Thyroid gland (tissue), 4 donors: Measurements from ENCODE around the gene CDCA4. TPM values are rescaled to one million over a fixed set of nuclear protein-coding genes. Genes with fewer than 3 reads are reported as not detected.

Experiments
- DNase-seq, 2 donors: peaks; one replicate each; pipeline ENCODE4 v3.0.0-alpha.2; 2019
- H3K27ac ChIP-seq, 3 donors: fragments of 200-600 bp; sonication (generic); 1 replicate in 2 of 3; 2 replicates in 1 of 3; pipeline ENCODE4 v1.5.1; 2016 to 2019; ENCODE audit warnings: mild to moderate bottlenecking in 1 of 3, moderate library complexity in 1 of 3
- H3K27me3 ChIP-seq: fragments of 200-600 bp; sonication (generic); one replicate; pipeline ENCODE4 v1.5.1; 2019
- H3K36me3 ChIP-seq, 2 donors: fragments of 200-600 bp; sonication (generic); one replicate each; pipeline ENCODE4 v1.5.1; 2016 to 2019
- H3K4me1 ChIP-seq, 2 donors: fragments of 200-600 bp; sonication (generic); one replicate each; pipeline ENCODE4 v1.5.1; 2017 to 2019
- H3K4me3 ChIP-seq, 3 donors: fragments of 200-600 bp; sonication (generic); replicated peaks in 1 of 3; 1 replicate in 2 of 3; 2 replicates in 1 of 3; pipeline ENCODE4 v1.5.1; 2016; ENCODE audit warnings: mild to moderate bottlenecking in 1 of 3
- H3K9me3 ChIP-seq: fragments of 200-600 bp; sonication (generic); one replicate; pipeline ENCODE4 v1.5.1; 2017
- POLR2A ChIP-seq, 2 donors: fragments of 450-650 bp; IDR thresholded peaks; one replicate each; pipeline ENCODE4 v1.6.1; 2017; ENCODE audit warnings: antibody characterized with exemption in 2 of 2, mild to moderate bottlenecking in 2 of 2, moderate library complexity in 1 of 2
- WGBS, 2 donors: methylation state at CpG; one replicate each; pipeline ENCODE4 v1.1.5; 2017; 5-methylcytosine and 5-hydroxymethylcytosine counted together
- intact Hi-C: fragments of 100-400 bp; cut with DNase I; formaldehyde crosslinking; loops from one replicate; pipeline ENCODE4 v1.15.1; 2023
- total RNA-seq, 4 donors: library from RNA; depleted of rRNA; stranded (reverse); fragments of >200 nt; gene quantifications; one replicate each; pipeline ENCODE4 v1.2.3, GENCODE V29; 2016
- TF ChIP-seq, protein P1 (sequence below), 6 experiments: fragments of 200-600 bp in 3 of 6; fragments of 450-650 bp in 3 of 6; sonication (generic) in 3 of 6; IDR thresholded peaks; one replicate each; pipeline ENCODE4 v1.5.1; 2016 to 2019; ENCODE audit warnings: antibody characterized with exemption in 6 of 6, mild to moderate bottlenecking in 2 of 6, inconsistent platforms in 1 of 6, moderate library complexity in 1 of 6

The CDCA4 gene
- total RNA-seq, 4 donors from 2014 or later, result 5.8 to 8.1 (median 7.3) TPM

DNA sequence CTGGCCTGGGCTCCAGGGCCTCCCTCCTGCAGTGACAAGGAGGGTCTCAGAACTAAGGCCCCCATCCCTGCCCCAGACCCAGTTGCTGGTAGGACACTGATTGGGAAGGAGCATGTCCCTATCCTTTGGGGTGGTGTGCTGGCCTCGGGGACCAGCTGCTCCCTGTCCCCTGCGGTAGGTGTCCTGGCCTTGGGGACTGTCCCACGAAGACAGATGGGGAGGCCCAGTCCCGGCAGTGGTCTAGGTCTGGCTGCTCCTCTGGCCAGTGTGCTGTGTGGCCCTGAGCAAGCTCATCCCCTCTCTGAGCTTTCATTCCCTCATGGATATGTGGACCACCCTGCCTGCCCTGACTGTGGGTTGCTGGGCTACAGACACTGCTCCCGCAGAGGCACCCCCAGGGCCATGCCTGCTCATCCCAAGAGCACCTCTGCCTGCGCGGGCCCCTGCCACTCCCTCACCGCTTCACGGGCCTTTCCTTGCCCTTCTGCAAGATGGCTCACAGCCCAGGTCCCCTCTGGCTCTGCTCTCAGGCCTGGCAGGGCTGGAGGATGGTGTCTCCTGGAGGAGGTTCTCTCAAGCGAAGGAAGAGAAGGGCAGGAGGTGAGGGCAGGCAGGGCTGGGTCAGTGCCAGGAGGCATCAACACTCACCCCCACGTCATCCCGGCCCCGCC lies 55.2 kb downstream of the CDCA4 start:
- no peaks in the 10 kb centered on the region for H3K36me3 ChIP-seq
- WGBS, 2 donors, result 78 to 79% methylated on average over 4 to 6 of the region's 13 CpGs
- no peak overlapping the region for H3K27ac ChIP-seq
- intact Hi-C loops, result no loop called here
- H3K4me3 ChIP-seq, result no peak overlapping the region
- no peaks in the 10 kb centered on the region for H3K9me3 ChIP-seq
- TF ChIP-seq, protein P1, sequence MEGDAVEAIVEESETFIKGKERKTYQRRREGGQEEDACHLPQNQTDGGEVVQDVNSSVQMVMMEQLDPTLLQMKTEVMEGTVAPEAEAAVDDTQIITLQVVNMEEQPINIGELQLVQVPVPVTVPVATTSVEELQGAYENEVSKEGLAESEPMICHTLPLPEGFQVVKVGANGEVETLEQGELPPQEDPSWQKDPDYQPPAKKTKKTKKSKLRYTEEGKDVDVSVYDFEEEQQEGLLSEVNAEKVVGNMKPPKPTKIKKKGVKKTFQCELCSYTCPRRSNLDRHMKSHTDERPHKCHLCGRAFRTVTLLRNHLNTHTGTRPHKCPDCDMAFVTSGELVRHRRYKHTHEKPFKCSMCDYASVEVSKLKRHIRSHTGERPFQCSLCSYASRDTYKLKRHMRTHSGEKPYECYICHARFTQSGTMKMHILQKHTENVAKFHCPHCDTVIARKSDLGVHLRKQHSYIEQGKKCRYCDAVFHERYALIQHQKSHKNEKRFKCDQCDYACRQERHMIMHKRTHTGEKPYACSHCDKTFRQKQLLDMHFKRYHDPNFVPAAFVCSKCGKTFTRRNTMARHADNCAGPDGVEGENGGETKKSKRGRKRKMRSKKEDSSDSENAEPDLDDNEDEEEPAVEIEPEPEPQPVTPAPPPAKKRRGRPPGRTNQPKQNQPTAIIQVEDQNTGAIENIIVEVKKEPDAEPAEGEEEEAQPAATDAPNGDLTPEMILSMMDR (IDR thresholded peaks at IDR 0.05), result no peak
- TF ChIP-seq POLR2A (IDR thresholded peaks at IDR 0.05), result no peak
- peaks cover 26 to 42% of the 10 kb centered on the region in 2 donors for H3K4me1 ChIP-seq
- DNase-seq, result no peak
- no peaks in the 10 kb centered on the region for H3K27me3 ChIP-seq

DNA sequence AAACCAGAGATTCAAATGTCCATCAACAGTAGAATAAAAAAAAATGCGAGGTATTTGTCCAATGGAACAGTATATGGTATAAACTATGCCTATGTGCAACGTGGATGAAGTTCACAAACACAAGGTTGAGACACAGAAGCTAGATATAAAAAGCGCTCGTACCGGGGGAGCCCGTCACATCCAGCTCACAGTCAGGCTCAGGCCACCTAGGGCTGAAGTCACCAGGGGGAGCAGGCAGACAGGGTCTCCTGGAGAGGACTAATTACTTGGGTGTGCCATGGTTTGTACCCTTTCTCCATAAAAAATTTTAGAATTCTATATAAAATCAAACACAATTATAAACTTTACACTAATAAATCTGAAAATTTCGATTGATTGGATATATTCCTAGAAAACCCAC lies 56.3 kb downstream of the CDCA4 start:
- WGBS, 2 donors, result 90 to 94% methylated on average over 7 of the region's 7 CpGs

More for the DNA sequence above, 56.3 kb downstream of the CDCA4 start:
- H3K27me3 ChIP-seq, result no peaks in the 10 kb centered on the region
- no peak overlapping the region for H3K27ac ChIP-seq
- DNase-seq, result no peak
- intact Hi-C loops, result no loop called here
- H3K4me1 ChIP-seq, result peaks cover 26 to 33% of the 10 kb centered on the region in 2 donors
- H3K36me3 ChIP-seq, result no peaks in the 10 kb centered on the region
- no peak for TF ChIP-seq POLR2A (IDR thresholded peaks at IDR 0.05)
- TF ChIP-seq, protein P1 (IDR thresholded peaks at IDR 0.05), result no peak
- H3K4me3 ChIP-seq, result no peak overlapping the region
- no peaks in the 10 kb centered on the region for H3K9me3 ChIP-seq

Other genes with a start within 250 kb of the CDCA4 start
- 100 to 1,000 TPM in 3 of 4 donors, 10 to 100 TPM in 1; 99.8 to 179 (median 152) TPM for gene AKT1, start 225.3 kb downstream of the CDCA4 start, total RNA-seq
- 10 to 100 TPM; 12.9 to 29.4 (median 16.8) TPM for gene ZBTB42, start 220.0 kb downstream of the CDCA4 start, total RNA-seq
- gene CEP170B, start 155.8 kb downstream of the CDCA4 start, total RNA-seq, result 10 to 100 TPM; 18.3 to 46.2 (median 27.4) TPM
- gene PLD4, start 96.2 kb downstream of the CDCA4 start, total RNA-seq, result under 1 TPM in 2 of 4 donors, not detected in 2; 0.13 to 0.33 TPM
- 10 to 100 TPM in 1 of 4 donors, 1 to 10 TPM in 3; 3.7 to 12.5 (median 6.9) TPM for gene AHNAK2, start 42.7 kb downstream of the CDCA4 start, total RNA-seq
- 10 to 100 TPM; 16.8 to 31.6 (median 20.9) TPM for gene CLBA1, start 35.3 kb downstream of the CDCA4 start, total RNA-seq
- 1 to 10 TPM; 1.0 to 4.6 (median 2.1) TPM for gene GPR132, start 44.3 kb upstream of the CDCA4 start, total RNA-seq
- 10 to 100 TPM in 1 of 4 donors, 1 to 10 TPM in 3; 3.9 to 10.7 (median 5.2) TPM for gene JAG2, start 147.7 kb upstream of the CDCA4 start, total RNA-seq
- gene NUDT14, start 160.2 kb upstream of the CDCA4 start, total RNA-seq, result 10 to 100 TPM; 15.2 to 29.1 (median 20.1) TPM
- gene BTBD6, start 227.4 kb upstream of the CDCA4 start, total RNA-seq, result 10 to 100 TPM; 35.9 to 58.2 (median 44.2) TPM